B cell (primary cell): Measurements from ENCODE around the gene SLC8B1. TPM values are rescaled to one million over a fixed set of nuclear protein-coding genes. Genes with fewer than 3 reads are reported as not detected.

Source experiments
- ATAC-seq: fragments of 200-7000 bp; cut with Tn5 transposase; one replicate; pipeline ENCODE4 v1.10.0; 2021; ENCODE audit warnings: low read depth, mild to moderate bottlenecking, moderate number of reproducible peaks, moderate library complexity
- CTCF ChIA-PET: fragments of 350-600 bp; sonication (Branson Sonifier 250); formaldehyde crosslinking; loops from one replicate; lab custom pipeline; 2021; ENCODE audit warnings: antibody characterized with exemption, inconsistent platforms; lab: Charles Lee
- POLR2A ChIA-PET: fragments of 350-600 bp; sonication (Branson Sonifier 250); formaldehyde crosslinking; loops from one replicate; lab custom pipeline; 2021; ENCODE audit warnings: antibody characterized with exemption; lab: Charles Lee
- DNase-seq: peaks from one replicate; pipeline ENCODE4 v3.0.0; 2013
- H2AFZ ChIP-seq: 2 replicates; pipeline ENCODE4 v1.6.1; 2012; ENCODE audit warnings: mild to moderate bottlenecking, low read depth, low read length; ENCODE audit not compliant: insufficient read depth, poor library complexity, severe bottlenecking
- H3K27ac ChIP-seq, 2 donors: 1 replicate in 1 of 2; 2 replicates in 1 of 2; pipeline ENCODE4 v1.5.1; 2012 to 2013; ENCODE audit warnings: low read length in 2 of 2, mild to moderate bottlenecking in 2 of 2, moderate library complexity in 1 of 2
- H3K27me3 ChIP-seq, 4 experiments: fragments of 200-600 bp in 1 of 4; sonication (generic) in 1 of 4; replicated peaks in 1 of 4; 1 replicate in 2 of 4; 2 replicates in 2 of 4; pipeline versions ENCODE4 v1.6.1 to v1.7.0; 2013 to 2016; ENCODE audit warnings: low read length in 3 of 4, mild to moderate bottlenecking in 2 of 4, mixed read lengths in 1 of 4, moderate library complexity in 1 of 4; ENCODE audit not compliant: insufficient read depth in 4 of 4, control insufficient read depth in 3 of 4; ENCODE audit errors: control extremely low read depth in 1 of 4
- H3K36me3 ChIP-seq, 2 experiments: replicated peaks in 1 of 2; 1 replicate in 1 of 2; 2 replicates in 1 of 2; pipeline versions ENCODE4 v1.6.1 to v1.7.1; 2013; ENCODE audit warnings: low read length in 1 of 2; ENCODE audit not compliant: insufficient read depth in 2 of 2, control insufficient read depth in 1 of 2; ENCODE audit errors: control extremely low read depth in 1 of 2, extremely low read depth in 1 of 2
- H3K4me1 ChIP-seq, 2 donors: fragments of 200-600 bp in 1 of 2; sonication (generic) in 1 of 2; 1 replicate in 1 of 2; 2 replicates in 1 of 2; pipeline versions ENCODE4 v1.5.1 to v1.6.1; 2013 to 2017; ENCODE audit warnings: low read length in 2 of 2; ENCODE audit not compliant: control insufficient read depth in 2 of 2, insufficient read depth in 2 of 2
- H3K4me2 ChIP-seq: replicated peaks from 2 replicates; pipeline ENCODE3; 2012; ENCODE audit warnings: mild to moderate bottlenecking, low read depth, low read length; ENCODE audit not compliant: poor library complexity, severe bottlenecking
- H3K4me3 ChIP-seq, 5 experiments: fragments of 200-600 bp in 1 of 5; sonication (generic) in 1 of 5; 1 replicate in 3 of 5; 2 replicates in 2 of 5; pipeline versions ENCODE4 v1.5.1 to v1.7.0; 2011 to 2016; ENCODE audit warnings: low read length in 4 of 5, mild to moderate bottlenecking in 4 of 5, low read depth in 2 of 5, control low read depth in 1 of 5, moderate library complexity in 1 of 5; ENCODE audit not compliant: insufficient read depth in 1 of 5; ENCODE audit errors: control extremely low read depth in 1 of 5, extremely low read depth in 1 of 5
- H3K79me2 ChIP-seq: fragments of 200-600 bp; sonication (generic); one replicate; pipeline ENCODE4 v1.6.0; 2016; ENCODE audit warnings: low read length; ENCODE audit not compliant: control insufficient read depth, insufficient read depth
- H3K9ac ChIP-seq: fragments of 200-600 bp; sonication (generic); 2 replicates; pipeline ENCODE4 v1.6.1; 2017; ENCODE audit warnings: mild to moderate bottlenecking, low read length, moderate library complexity
- H3K9me3 ChIP-seq, 3 donors: one replicate each; pipeline versions ENCODE4 v1.6.1 to v1.7.1; 2013; ENCODE audit warnings: low read length in 2 of 3; ENCODE audit not compliant: control insufficient read depth in 2 of 3, insufficient read depth in 1 of 3; ENCODE audit errors: control extremely low read depth in 1 of 3
- H4K20me1 ChIP-seq: 2 replicates; pipeline ENCODE4 v1.6.0; 2012; ENCODE audit warnings: mild to moderate bottlenecking, low read length; ENCODE audit not compliant: insufficient read depth, control insufficient read depth, poor library complexity, severe bottlenecking
- H3K27ac Mint-ChIP-seq: one replicate; pipeline ENCODE4 v1.8.0; 2021; ENCODE audit warnings: mixed read lengths
- H3K27me3 Mint-ChIP-seq: one replicate; pipeline ENCODE4 v1.8.0; 2021; ENCODE audit warnings: mixed read lengths
- H3K4me1 Mint-ChIP-seq: one replicate; pipeline ENCODE4 v1.8.0; 2021; ENCODE audit warnings: mixed read lengths
- H3K4me3 Mint-ChIP-seq: one replicate; pipeline ENCODE4 v1.8.0; 2021; ENCODE audit warnings: mixed read lengths
- H3K9me3 Mint-ChIP-seq: one replicate; pipeline ENCODE4 v1.8.0; 2022; ENCODE audit warnings: mixed read lengths; ENCODE audit not compliant: insufficient read depth
- EZH2 ChIP-seq: IDR thresholded peaks from 2 replicates; pipeline ENCODE4 v1.6.1; 2012; ENCODE audit warnings: borderline replicate concordance, low read depth, mild to moderate bottlenecking, moderate library complexity, low read length; ENCODE audit not compliant: insufficient read depth, poor library complexity, severe bottlenecking
- WGBS: methylation state at CpG from one replicate; pipeline ENCODE4 v1.1.5; 2013; ENCODE audit warnings: missing lambda C conversion rate; ENCODE audit not compliant: insufficient coverage; 5-methylcytosine and 5-hydroxymethylcytosine counted together
- intact Hi-C: fragments of 100-400 bp; cut with micrococcal nuclease; formaldehyde crosslinking; loops from one replicate; pipeline ENCODE4 v1.10.0; 2022
- polyA plus RNA-seq: library from polyadenylated mRNA; depleted of rRNA; stranded (reverse); fragments of >200 nt; gene quantifications from 2 replicates; pipeline ENCODE4 v1.2.3, GENCODE V29; 2012
- total RNA-seq, 2 donors: library from RNA; stranded (reverse); fragments of 120-200 nt in 1 of 2; gene quantifications; 1 replicate in 1 of 2; 2 replicates in 1 of 2; pipeline versions ENCODE4 v1.2.3 to v1.2.4, GENCODE V29; 2013 to 2022
- TF ChIP-seq, protein P1 (sequence below): fragments of 200-600 bp; IDR thresholded peaks from one replicate; pipeline ENCODE4 v1.8.0; 2022; ENCODE audit warnings: antibody characterized with exemption, mild to moderate bottlenecking

Gene SLC8B1
- total and polyA plus RNA-seq, 2 donors (not counting 1 experiment from before 2014, with no cell fraction given) = 18.7 to 35.6 TPM

DNA sequence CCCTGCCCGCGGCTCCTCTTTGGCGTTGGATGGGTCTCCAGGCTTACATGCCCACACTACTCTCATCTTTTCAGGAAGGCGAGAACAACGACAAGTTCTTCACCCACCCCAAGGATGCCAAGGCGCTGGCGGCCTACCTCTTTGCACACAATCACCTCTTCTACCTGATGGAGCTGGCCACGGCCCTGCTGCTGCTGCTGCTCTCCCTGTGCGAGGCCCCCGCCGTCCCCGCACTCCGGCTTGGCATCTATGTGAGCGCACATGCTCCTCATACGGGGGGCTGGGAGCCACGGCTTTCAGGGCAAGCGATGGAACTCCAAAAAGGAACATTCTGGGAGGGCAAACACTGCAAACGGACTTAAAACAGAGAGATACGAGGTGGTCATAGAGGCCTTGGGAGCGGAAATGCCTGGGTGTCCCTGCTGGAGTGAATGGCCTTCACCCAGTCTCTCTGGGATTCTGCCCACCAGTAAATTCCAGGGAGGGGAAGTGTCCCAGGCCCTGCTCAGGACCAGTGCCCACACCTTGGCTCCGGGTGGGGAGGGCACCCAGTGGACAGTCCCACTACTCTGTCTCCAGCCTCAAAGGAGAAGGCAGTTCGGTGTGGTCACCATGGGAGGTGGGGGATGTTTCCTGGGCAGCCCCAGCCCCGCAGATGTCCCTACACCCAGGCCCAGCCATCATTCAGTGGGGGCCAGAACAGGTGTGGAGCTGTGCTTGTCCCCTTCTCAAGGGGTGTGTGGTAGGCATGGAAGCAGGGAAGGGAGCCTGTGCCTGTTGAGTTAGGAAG, 68.6 kb downstream of the SLC8B1 start:
- no peak overlapping the region for H3K4me2 ChIP-seq
- no peak overlapping the region for H3K27ac ChIP-seq
- peaks cover 10 to 12% of the 10 kb centered on the region in 2 donors for H3K4me1 ChIP-seq
- no peak overlapping the region for H2AFZ ChIP-seq
- WGBS = 98% methylated on average over 21 of the region's 23 CpGs
- intact Hi-C loops = no loop called here
- H3K27ac Mint-ChIP-seq = no peak overlapping the region
- TF ChIP-seq, protein P1, sequence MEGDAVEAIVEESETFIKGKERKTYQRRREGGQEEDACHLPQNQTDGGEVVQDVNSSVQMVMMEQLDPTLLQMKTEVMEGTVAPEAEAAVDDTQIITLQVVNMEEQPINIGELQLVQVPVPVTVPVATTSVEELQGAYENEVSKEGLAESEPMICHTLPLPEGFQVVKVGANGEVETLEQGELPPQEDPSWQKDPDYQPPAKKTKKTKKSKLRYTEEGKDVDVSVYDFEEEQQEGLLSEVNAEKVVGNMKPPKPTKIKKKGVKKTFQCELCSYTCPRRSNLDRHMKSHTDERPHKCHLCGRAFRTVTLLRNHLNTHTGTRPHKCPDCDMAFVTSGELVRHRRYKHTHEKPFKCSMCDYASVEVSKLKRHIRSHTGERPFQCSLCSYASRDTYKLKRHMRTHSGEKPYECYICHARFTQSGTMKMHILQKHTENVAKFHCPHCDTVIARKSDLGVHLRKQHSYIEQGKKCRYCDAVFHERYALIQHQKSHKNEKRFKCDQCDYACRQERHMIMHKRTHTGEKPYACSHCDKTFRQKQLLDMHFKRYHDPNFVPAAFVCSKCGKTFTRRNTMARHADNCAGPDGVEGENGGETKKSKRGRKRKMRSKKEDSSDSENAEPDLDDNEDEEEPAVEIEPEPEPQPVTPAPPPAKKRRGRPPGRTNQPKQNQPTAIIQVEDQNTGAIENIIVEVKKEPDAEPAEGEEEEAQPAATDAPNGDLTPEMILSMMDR = no peak
- TF ChIP-seq EZH2 = no peak
- ATAC-seq (no peak), DNase-seq (no peak)
- H3K4me3 ChIP-seq = no peak overlapping the region
- H3K4me3 Mint-ChIP-seq = no peak overlapping the region
- H3K9me3 ChIP-seq = no peaks in the 10 kb centered on the region
- H3K79me2 ChIP-seq = peaks cover 5% of the 10 kb centered on the region
- peaks cover 5 to 55% of the 10 kb centered on the region in 2 experiments for H3K36me3 ChIP-seq
- H3K27me3 ChIP-seq = no peaks in the 10 kb centered on the region
- POLR2A ChIA-PET = no interaction called here
- no peaks in the 10 kb centered on the region for H4K20me1 ChIP-seq
- no peak overlapping the region for H3K9ac ChIP-seq
- peaks cover 7% of the 10 kb centered on the region for H3K4me1 Mint-ChIP-seq
- CTCF ChIA-PET = no interaction called here
- no peaks in the 10 kb centered on the region for H3K27me3 Mint-ChIP-seq
- H3K9me3 Mint-ChIP-seq = no peaks in the 10 kb centered on the region

DNA sequence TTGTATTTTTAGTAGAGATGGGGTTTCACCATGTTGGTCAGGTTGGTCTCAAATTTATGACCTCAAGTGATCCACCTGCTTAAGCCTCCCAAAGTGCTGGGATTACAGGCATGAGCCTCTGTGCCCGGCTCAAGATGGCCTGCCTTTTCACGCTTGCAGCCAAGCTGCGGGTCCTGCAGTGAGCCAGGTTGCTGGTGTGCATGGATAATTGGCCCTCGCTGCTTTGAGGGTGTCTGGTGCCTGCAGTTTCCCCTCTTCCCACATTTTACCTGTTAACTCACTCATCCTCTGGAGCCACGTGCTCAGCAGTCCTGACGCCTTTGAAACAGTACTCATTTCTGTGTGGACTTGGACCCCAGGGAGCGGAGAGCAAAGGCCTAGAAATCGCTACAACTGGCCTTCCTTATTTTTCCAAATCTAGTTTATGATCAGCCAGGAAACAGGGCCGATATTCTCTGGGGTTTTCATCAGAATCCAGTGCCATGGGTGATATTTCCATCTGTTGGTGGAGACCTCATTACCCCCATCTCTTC, 71.4 kb downstream of the SLC8B1 start:
- DNase-seq = no peak
- Mint-ChIP-seq H3K9me3 (no peaks in the 10 kb centered on the region), H3K4me3 (no peak overlapping the region), H3K27ac (no peak overlapping the region), H3K27me3 (no peaks in the 10 kb centered on the region), H3K4me1 (peaks cover 23% of the 10 kb centered on the region)
- TF ChIP-seq, protein P1 = no peak
- no peak for TF ChIP-seq EZH2
- POLR2A ChIA-PET = no interaction called here
- peaks cover 5 to 40% of the 10 kb centered on the region in 2 experiments for H3K36me3 ChIP-seq
- 98% methylated on average over 6 of the region's 9 CpGs for WGBS
- no peak overlapping the region for H3K4me2 ChIP-seq
- peaks cover 6% of the 10 kb centered on the region for H3K79me2 ChIP-seq
- ATAC-seq = no peak
- H3K4me1 ChIP-seq = peaks cover 17 to 20% of the 10 kb centered on the region in 2 donors
- no peaks in the 10 kb centered on the region for H3K9me3 ChIP-seq
- no peak overlapping the region for H3K4me3 ChIP-seq
- no peaks in the 10 kb centered on the region for H3K27me3 ChIP-seq
- no peak overlapping the region for H2AFZ ChIP-seq
- CTCF ChIA-PET = no interaction called here
- H3K9ac ChIP-seq = no peak overlapping the region
- H4K20me1 ChIP-seq = no peaks in the 10 kb centered on the region
- intact Hi-C loops = no loop called here
- no peak overlapping the region for H3K27ac ChIP-seq
